ENCODE data around the gene SORCS3. TPM values are rescaled to one million over a fixed set of nuclear protein-coding genes. Genes with fewer than 3 reads are reported as not detected.
A peak's percentile ranks its signal among the peaks of the same experiment; 100 is the strongest.

SORCS3 gene
- total and polyA plus RNA-seq, 11 donors: 0.03 to 0.19 (median 0.05) TPM; not detected in 8

GRCh38 chr10:104631946-104632345 is 9.1 kb upstream of the SORCS3 start:
- peaks cover 0 to 34% (median 4%) of the 10 kb centered on the region in 9 donors for H3K27me3 ChIP-seq
- DNase-seq (no peak), ATAC-seq (no peak)
- H3K36me3 ChIP-seq: no peaks in the 10 kb centered on the region
- H3K4me1 ChIP-seq: no peaks in the 10 kb centered on the region
- intact Hi-C loops (cut with DNase I): no loop called here
- H3K27ac ChIP-seq: no peak overlapping the region
- TF ChIP-seq POLR2A (IDR thresholded peaks at IDR 0.05): no peak
- TF ChIP-seq CTCF (IDR thresholded peaks at IDR 0.05): no peak
- H3K9me3 ChIP-seq: no peaks in the 10 kb centered on the region
- H3K4me3 ChIP-seq: no peak overlapping the region
- WGBS, 4 donors: 56 to 86% (median 73%) methylated on average over 3 of the region's 3 CpGs

GRCh38 chr10:104638861-104639589 is 2.1 kb upstream of the SORCS3 start:
- H3K36me3 ChIP-seq: no peaks in the 10 kb centered on the region
- H3K4me1 ChIP-seq: peaks cover 0 to 39% (median 2%) of the 10 kb centered on the region in 12 donors
- H3K9me3 ChIP-seq: no peaks in the 10 kb centered on the region
- no peak overlapping the region for H3K27ac ChIP-seq
- no peak for ATAC-seq
- DNase-seq: no peak
- peak overlapping the region in 1 of 12 donors; percentile 6 for H3K4me3 ChIP-seq
- intact Hi-C loops (cut with DNase I): no loop called here
- peaks cover 31 to 87% (median 61%) of the 10 kb centered on the region in 9 donors for H3K27me3 ChIP-seq
- WGBS, 4 donors: 2 to 3% (median 2%) methylated on average over 20 to 42 of the region's 42 CpGs
- TF ChIP-seq CTCF (IDR thresholded peaks at IDR 0.05): peak in 8 of 12 donors; percentile 23 to 53 (median 35)
- no peak for TF ChIP-seq POLR2A (IDR thresholded peaks at IDR 0.05)

GRCh38 chr10:104639590-104640338 is 1.3 kb upstream of the SORCS3 start:
- no peak overlapping the region for H3K27ac ChIP-seq
- no peaks in the 10 kb centered on the region for H3K9me3 ChIP-seq
- intact Hi-C loops (cut with DNase I): loop anchor here in 2 of 10 donors (10.0 kb wide), 1 partner anchor 285 kb away; no protein-coding TSS in a partner anchor
- H3K27me3 ChIP-seq: peaks cover 31 to 93% (median 61%) of the 10 kb centered on the region in 9 donors
- no peak for ATAC-seq
- 1 to 2% (median 1%) methylated on average over 32 to 40 of the region's 40 CpGs for WGBS, 4 donors
- no peak for DNase-seq
- no peak for TF ChIP-seq CTCF (IDR thresholded peaks at IDR 0.05)
- peaks cover 0 to 39% (median 2%) of the 10 kb centered on the region in 12 donors for H3K4me1 ChIP-seq
- peak overlapping the region in 7 of 12 donors; percentile 6 to 47 (median 17) for H3K4me3 ChIP-seq
- no peaks in the 10 kb centered on the region for H3K36me3 ChIP-seq
